Vagina (tissue), 2 donors: ENCODE measurements around the gene KRT6C. TPM values are rescaled to one million over a fixed set of nuclear protein-coding genes. Genes with fewer than 3 reads are reported as not detected.

Experiments
- DNase-seq, 2 donors: peaks; one replicate each; pipeline ENCODE4 v3.0.0-alpha.2; 2017; ENCODE audit errors: extremely low spot score in 2 of 2
- H3K27ac ChIP-seq: fragments of 200-600 bp; sonication (generic); one replicate; pipeline ENCODE4 v1.5.1; 2019
- H3K27me3 ChIP-seq: fragments of 200-600 bp; sonication (generic); one replicate; pipeline ENCODE4 v1.5.1; 2019
- H3K36me3 ChIP-seq, 2 donors: fragments of 200-600 bp; sonication (generic); one replicate each; pipeline ENCODE4 v1.5.1; 2017 to 2019
- H3K4me1 ChIP-seq: fragments of 200-600 bp; sonication (generic); one replicate; pipeline ENCODE4 v1.5.1; 2019
- H3K4me3 ChIP-seq, 2 donors: fragments of 200-600 bp; sonication (generic); 1 replicate in 1 of 2; 2 replicates in 1 of 2; pipeline ENCODE4 v1.5.1; 2016 to 2019
- H3K9me3 ChIP-seq: fragments of 200-600 bp; sonication (generic); one replicate; pipeline ENCODE4 v1.5.1; 2019
- POLR2A ChIP-seq, 2 donors: fragments of 450-650 bp; IDR thresholded peaks; one replicate each; pipeline ENCODE4 v1.6.1; 2017; ENCODE audit warnings: antibody characterized with exemption in 2 of 2, mild to moderate bottlenecking in 2 of 2, moderate library complexity in 2 of 2
- POLR2AphosphoS5 ChIP-seq, 2 donors: sonication (generic); formaldehyde crosslinking; IDR thresholded peaks; one replicate each; pipeline ENCODE4 v1.9.0; 2017; ENCODE audit warnings: antibody characterized with exemption in 2 of 2, mild to moderate bottlenecking in 2 of 2, low read depth in 1 of 2; ENCODE audit not compliant: insufficient read depth in 1 of 2
- intact Hi-C: fragments of 100-400 bp; cut with DNase I; formaldehyde crosslinking; loops from one replicate; pipeline ENCODE4 v1.15.1; 2023
- total RNA-seq: library from RNA; depleted of rRNA; stranded (reverse); fragments of >200 nt; gene quantifications from one replicate; pipeline ENCODE4 v1.2.3, GENCODE V29; 2016
- TF ChIP-seq, protein P1 (sequence below), 3 experiments: fragments of 450-650 bp in 2 of 3; fragments of 200-600 bp in 1 of 3; sonication (generic) in 1 of 3; IDR thresholded peaks; one replicate each; pipeline ENCODE4 v1.5.1; 2017 to 2019; ENCODE audit warnings: antibody characterized with exemption in 3 of 3, mild to moderate bottlenecking in 2 of 3, moderate library complexity in 2 of 3

Gene KRT6C
- total RNA-seq, 1 donor from 2014 or later, result 257 TPM

- TF ChIP-seq, protein P1, sequence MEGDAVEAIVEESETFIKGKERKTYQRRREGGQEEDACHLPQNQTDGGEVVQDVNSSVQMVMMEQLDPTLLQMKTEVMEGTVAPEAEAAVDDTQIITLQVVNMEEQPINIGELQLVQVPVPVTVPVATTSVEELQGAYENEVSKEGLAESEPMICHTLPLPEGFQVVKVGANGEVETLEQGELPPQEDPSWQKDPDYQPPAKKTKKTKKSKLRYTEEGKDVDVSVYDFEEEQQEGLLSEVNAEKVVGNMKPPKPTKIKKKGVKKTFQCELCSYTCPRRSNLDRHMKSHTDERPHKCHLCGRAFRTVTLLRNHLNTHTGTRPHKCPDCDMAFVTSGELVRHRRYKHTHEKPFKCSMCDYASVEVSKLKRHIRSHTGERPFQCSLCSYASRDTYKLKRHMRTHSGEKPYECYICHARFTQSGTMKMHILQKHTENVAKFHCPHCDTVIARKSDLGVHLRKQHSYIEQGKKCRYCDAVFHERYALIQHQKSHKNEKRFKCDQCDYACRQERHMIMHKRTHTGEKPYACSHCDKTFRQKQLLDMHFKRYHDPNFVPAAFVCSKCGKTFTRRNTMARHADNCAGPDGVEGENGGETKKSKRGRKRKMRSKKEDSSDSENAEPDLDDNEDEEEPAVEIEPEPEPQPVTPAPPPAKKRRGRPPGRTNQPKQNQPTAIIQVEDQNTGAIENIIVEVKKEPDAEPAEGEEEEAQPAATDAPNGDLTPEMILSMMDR (IDR thresholded peaks at IDR 0.05), result no peak
- TF ChIP-seq POLR2A (IDR thresholded peaks at IDR 0.05), result peak in 1 of 2 donors; percentile 46
- TF ChIP-seq POLR2AphosphoS5 (IDR thresholded peaks at IDR 0.05; ENCODE audit: insufficient read depth in 1 of 2, low read depth in 1 of 2), result peak in 1 of 2 donors; percentile 73
- peak within 1 kb of the TSS; percentile 66 for H3K27ac ChIP-seq
- H3K4me3 ChIP-seq, result peak within 1 kb of the TSS in 1 of 2 donors; percentile 42
- peaks cover 17% of the 10 kb centered on the region for H3K4me1 ChIP-seq
- no peaks in the 10 kb centered on the region for H3K36me3 ChIP-seq
- H3K27me3 ChIP-seq, result no peaks in the 10 kb centered on the region
- peak; percentile 94 to 96 for DNase-seq
- intact Hi-C loops, result no loop called here
- H3K9me3 ChIP-seq, result no peaks in the 10 kb centered on the region
These were observed 46.4 kb upstream of the KRT6C start, which contains the start of gene KRT5 for GRCh38 chr12:52519826-52520662. Gene KRT5 (minus strand): TSS chr12:52520394. CDS start chr12:52520296, 98 bp downstream.

DNA sequence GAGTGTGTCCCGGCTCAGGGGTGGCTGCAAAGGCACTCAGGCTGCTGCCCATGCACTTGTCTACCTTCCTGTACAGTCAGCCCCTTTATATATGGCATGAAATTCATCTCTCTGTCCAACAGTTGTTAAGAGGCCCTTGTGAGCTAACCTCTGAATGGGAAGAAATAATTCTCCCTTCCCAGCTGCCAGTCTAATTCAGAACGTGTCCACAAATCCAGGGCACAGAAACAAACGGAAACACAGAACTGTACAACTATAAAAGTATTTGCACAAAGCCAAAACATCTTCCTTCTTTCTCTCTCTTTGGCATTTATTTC, 45.7 kb upstream of the KRT6C start:
- no peaks in the 10 kb centered on the region for H3K27me3 ChIP-seq
- intact Hi-C loops, result no loop called here
- peaks cover 18% of the 10 kb centered on the region for H3K4me1 ChIP-seq
- H3K27ac ChIP-seq, result peak overlapping the region; percentile 61
- peak overlapping the region in 1 of 2 donors; percentile 42 for H3K4me3 ChIP-seq
- TF ChIP-seq POLR2AphosphoS5 (IDR thresholded peaks at IDR 0.05; ENCODE audit: insufficient read depth in 1 of 2, low read depth in 1 of 2), result no peak
- H3K9me3 ChIP-seq, result no peaks in the 10 kb centered on the region
- H3K36me3 ChIP-seq, result no peaks in the 10 kb centered on the region
- DNase-seq, result no peak

DNA sequence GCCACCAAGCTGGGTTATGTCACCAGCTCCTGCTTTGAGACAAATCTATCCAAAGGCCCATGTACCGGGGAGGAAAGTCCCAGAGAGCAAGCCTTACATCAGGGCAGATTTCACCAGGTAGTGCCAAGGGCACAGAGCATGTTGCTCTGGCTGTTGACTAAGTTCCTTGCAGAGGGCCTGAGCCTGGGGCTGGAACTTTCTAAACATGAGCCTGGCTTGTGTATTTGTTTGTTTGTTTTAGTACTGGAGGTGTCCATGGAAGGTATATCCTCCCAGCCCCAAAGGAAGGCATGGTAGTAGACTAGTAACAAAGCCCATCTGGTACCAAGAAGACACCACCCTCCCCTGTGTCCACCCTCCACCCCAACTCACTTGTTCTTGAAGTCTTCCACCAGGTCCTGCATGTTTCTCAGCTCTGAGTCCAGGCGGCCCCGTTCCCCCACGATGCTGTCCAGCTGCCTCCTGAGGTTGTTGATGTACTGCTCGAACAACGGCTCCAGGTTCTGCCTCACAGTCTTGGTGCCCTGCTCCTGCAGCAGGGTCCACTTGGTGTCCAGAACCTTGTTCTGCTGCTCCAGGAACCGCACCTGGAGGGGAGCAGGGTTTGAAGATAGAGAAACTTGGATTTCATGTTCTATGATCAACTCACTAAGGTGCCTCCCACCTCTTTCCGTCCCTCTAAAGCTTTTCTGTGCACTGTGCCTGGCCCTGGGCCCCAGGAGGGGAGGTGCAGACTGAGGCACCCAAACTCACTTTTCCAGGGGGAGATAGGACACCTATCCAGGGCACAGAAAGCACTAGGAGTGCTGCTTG, 45.2 kb upstream of the KRT6C start:
- no peaks in the 10 kb centered on the region for H3K27me3 ChIP-seq
- H3K4me1 ChIP-seq, result peaks cover 12% of the 10 kb centered on the region
- no peak for TF ChIP-seq POLR2AphosphoS5 (IDR thresholded peaks at IDR 0.05; ENCODE audit: insufficient read depth in 1 of 2, low read depth in 1 of 2)
- H3K27ac ChIP-seq, result peak overlapping the region; percentile 61
- intact Hi-C loops, result no loop called here
- peak in 1 of 2 donors; percentile 82 for DNase-seq
- H3K4me3 ChIP-seq, result peak overlapping the region in 1 of 2 donors; percentile 42
- no peaks in the 10 kb centered on the region for H3K9me3 ChIP-seq
- no peaks in the 10 kb centered on the region for H3K36me3 ChIP-seq

- intact Hi-C loops, result no loop called here
- Histone ChIP-seq H3K27me3 (no peaks in the 10 kb centered on the region), H3K27ac (peak overlapping the region; percentile 47), H3K4me3 (peak overlapping the region in 1 of 2 donors; percentile 42), H3K36me3 (no peaks in the 10 kb centered on the region), H3K9me3 (no peaks in the 10 kb centered on the region), H3K4me1 (peaks cover 12% of the 10 kb centered on the region)
- peak; percentile 49 to 82 for DNase-seq
- TF ChIP-seq POLR2A (IDR thresholded peaks at IDR 0.05), result no peak
- TF ChIP-seq POLR2AphosphoS5 (IDR thresholded peaks at IDR 0.05; ENCODE audit: insufficient read depth in 1 of 2, low read depth in 1 of 2), result no peak
- TF ChIP-seq, protein P1 (IDR thresholded peaks at IDR 0.05), result no peak
These were observed 44.3 kb upstream of the KRT6C start for GRCh38 chr12:52517888-52518287.

DNA sequence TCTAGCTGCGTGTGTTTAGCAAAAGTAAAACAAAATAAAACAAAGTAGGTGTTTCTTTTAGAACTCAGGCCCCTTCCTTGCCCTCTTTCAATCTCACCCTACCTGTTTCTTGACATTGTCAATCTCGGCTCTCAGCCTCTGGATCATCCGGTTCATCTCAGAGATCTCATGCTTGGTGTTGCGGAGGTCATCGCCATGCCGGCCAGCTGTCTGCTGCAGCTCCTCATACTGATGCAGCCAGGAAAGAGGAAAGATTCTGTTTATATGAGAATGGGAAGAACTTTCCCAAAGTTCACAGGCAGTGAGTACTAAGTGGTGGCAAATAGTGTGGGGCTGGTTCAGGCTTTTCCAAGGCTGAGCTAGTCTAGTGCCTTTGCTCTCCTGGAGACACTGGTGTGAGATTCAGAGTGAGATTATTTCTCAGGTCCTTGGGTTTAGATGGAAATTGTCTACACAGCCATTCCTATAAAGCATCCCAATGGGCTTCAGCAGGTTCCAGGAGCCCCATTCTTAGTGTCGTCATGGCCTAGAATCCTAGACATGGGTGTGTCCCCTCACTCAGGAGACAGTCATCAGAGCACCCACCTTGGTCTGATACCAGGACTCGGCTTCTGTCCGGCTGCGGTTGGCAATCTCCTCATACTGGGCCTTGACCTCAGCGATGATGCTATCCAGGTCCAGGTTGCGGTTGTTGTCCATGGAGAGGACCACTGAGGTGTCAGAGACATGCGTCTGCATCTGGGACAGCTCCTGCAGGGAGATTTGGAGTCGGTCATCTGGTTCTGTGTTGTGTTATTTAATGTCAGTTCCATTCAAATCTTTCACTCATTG, 43.6 kb upstream of the KRT6C start:
- DNase-seq, result peak; percentile 61 to 86
- H3K4me1 ChIP-seq, result peaks cover 12% of the 10 kb centered on the region
- peak overlapping the region in 1 of 2 donors; percentile 42 for H3K4me3 ChIP-seq
- no peaks in the 10 kb centered on the region for H3K36me3 ChIP-seq
- H3K9me3 ChIP-seq, result no peaks in the 10 kb centered on the region
- H3K27me3 ChIP-seq, result no peaks in the 10 kb centered on the region
- peak overlapping the region; percentile 47 for H3K27ac ChIP-seq
- TF ChIP-seq, protein P1 (IDR thresholded peaks at IDR 0.05), result no peak
- no peak for TF ChIP-seq POLR2A (IDR thresholded peaks at IDR 0.05)
- intact Hi-C loops, result no loop called here
